Neural crest cell (in vitro differentiated cells): ENCODE measurements around the gene PITPNM2. TPM values are rescaled to one million over a fixed set of nuclear protein-coding genes. Genes with fewer than 3 reads are reported as not detected.

ENCODE experiments used
- DNase-seq: peaks from one replicate; pipeline ENCODE4 v3.0.0; 2021; ENCODE audit warnings: low read depth, mixed read lengths, low spot score
- H3K27ac Mint-ChIP-seq: one replicate; pipeline ENCODE4 v1.8.0; 2021; ENCODE audit warnings: mild to moderate bottlenecking, mixed read lengths; ENCODE audit not compliant: unreplicated experiment
- H3K27me3 Mint-ChIP-seq: 2 replicates; pipeline ENCODE4 v1.8.0; 2021; ENCODE audit warnings: low read depth, mild to moderate bottlenecking, mixed read lengths
- H3K36me3 Mint-ChIP-seq: 2 replicates; pipeline ENCODE4 v1.8.0; 2021; ENCODE audit warnings: low read depth, mild to moderate bottlenecking, mixed read lengths
- H3K4me1 Mint-ChIP-seq: 2 replicates; pipeline ENCODE4 v1.8.0; 2021; ENCODE audit warnings: mixed read lengths
- H3K4me3 Mint-ChIP-seq: one replicate; pipeline ENCODE4 v1.8.0; 2021; ENCODE audit warnings: mild to moderate bottlenecking, mixed read lengths
- H3K9me3 Mint-ChIP-seq: 2 replicates; pipeline ENCODE4 v1.8.0; 2021; ENCODE audit warnings: mixed read lengths
- total RNA-seq: library from RNA; stranded (reverse); gene quantifications from 2 replicates; pipeline ENCODE4 v1.2.1, GENCODE V29; 2021
- TF ChIP-seq, protein P1 (sequence below): fragments of 200-600 bp; sonication (generic); conservative IDR thresholded peaks from 2 replicates; pipeline ENCODE4 v1.5.0; 2021; ENCODE audit warnings: antibody characterized with exemption, mild to moderate bottlenecking

The PITPNM2 gene
- total RNA-seq, 1 donor from 2014 or later: 9.5 TPM

DNA sequence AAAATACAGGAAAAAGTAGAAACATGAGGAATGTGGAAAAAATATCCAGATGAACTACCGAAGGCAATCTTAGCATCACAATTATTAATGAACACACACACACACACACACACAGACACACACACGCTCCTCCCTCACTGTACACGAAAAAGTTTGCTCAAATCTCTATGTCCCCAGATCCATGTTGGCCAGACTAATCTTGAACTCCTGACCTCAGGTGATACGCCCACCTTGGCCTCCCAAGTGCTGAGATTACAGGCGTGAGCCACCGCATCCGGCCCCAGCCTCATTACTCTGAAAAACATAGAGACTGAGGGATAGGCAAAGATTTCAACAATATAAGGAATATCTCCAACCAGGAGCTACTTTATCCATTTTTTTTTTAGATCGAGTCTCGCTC, 17.2 kb downstream of the PITPNM2 start:
- DNase-seq: no peak
- H3K9me3 Mint-ChIP-seq: peaks cover 2% of the 10 kb centered on the region
- peaks cover 9% of the 10 kb centered on the region for H3K4me1 Mint-ChIP-seq
- no peaks in the 10 kb centered on the region for H3K27me3 Mint-ChIP-seq
- peaks cover 2% of the 10 kb centered on the region for H3K36me3 Mint-ChIP-seq
- H3K27ac Mint-ChIP-seq: no peak overlapping the region
- TF ChIP-seq, protein P1, sequence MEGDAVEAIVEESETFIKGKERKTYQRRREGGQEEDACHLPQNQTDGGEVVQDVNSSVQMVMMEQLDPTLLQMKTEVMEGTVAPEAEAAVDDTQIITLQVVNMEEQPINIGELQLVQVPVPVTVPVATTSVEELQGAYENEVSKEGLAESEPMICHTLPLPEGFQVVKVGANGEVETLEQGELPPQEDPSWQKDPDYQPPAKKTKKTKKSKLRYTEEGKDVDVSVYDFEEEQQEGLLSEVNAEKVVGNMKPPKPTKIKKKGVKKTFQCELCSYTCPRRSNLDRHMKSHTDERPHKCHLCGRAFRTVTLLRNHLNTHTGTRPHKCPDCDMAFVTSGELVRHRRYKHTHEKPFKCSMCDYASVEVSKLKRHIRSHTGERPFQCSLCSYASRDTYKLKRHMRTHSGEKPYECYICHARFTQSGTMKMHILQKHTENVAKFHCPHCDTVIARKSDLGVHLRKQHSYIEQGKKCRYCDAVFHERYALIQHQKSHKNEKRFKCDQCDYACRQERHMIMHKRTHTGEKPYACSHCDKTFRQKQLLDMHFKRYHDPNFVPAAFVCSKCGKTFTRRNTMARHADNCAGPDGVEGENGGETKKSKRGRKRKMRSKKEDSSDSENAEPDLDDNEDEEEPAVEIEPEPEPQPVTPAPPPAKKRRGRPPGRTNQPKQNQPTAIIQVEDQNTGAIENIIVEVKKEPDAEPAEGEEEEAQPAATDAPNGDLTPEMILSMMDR: no peak
- H3K4me3 Mint-ChIP-seq: no peak overlapping the region

DNA sequence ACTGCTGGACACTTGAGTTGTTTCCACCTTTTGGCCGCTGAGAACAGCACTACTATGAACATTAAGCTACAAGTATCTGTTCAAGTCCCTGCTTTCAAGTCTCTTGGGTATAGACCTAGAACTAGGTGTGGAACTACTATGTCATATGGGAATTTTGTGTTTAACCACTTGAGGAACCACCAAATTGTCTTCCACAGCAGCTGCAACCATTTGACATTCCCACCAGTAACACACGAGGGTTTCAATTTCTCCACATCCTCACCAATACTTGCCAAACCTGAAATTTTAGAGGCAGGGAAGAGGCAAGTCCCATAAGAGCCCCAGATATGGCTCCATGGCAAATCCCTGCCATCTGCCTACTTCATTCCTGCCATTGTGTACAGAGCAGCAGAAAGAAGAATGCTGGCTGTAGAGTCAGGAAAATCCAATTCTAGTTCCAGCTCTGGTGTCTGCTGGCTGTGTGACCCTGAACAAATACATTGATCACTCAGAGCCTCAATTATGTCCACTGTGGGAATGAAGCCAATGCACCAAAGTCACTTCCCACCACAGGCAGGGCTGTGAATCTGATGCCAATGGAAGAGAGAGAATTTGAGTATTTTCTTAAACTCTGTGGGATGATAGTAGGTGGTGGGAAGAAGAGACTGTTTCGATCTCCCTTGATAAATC, 17.8 kb downstream of the PITPNM2 start:
- TF ChIP-seq, protein P1: no peak
- H3K27me3 Mint-ChIP-seq: no peaks in the 10 kb centered on the region
- H3K9me3 Mint-ChIP-seq: peaks cover 2% of the 10 kb centered on the region
- no peak for DNase-seq
- H3K4me3 Mint-ChIP-seq: no peak overlapping the region
- peaks cover 2% of the 10 kb centered on the region for H3K36me3 Mint-ChIP-seq
- H3K27ac Mint-ChIP-seq: no peak overlapping the region
- peaks cover 9% of the 10 kb centered on the region for H3K4me1 Mint-ChIP-seq

DNA sequence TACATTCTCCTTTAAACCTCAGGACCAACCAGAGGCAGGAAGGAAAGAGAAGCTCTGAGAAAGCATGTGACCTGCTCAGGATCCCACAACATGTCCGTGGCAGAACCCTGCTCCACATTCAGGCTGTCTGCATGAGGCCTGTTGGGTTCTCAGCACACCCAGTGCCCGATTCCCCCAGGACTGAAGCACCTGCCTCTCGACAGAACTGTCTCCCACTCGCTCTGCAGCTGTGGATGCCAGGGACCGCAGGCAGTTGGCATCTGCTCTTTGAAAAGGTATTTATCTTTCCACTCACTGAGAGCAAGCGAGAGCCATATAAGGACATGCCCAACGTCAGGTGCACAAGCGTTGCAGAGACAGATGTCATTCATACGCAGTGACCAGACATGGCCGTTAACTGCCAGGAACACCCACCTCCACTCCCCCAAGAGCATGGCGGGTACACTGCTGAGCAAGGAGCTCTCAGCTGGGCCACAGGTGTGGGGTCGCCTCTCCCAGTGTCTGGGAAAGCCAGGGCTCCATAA, 18.9 kb downstream of the PITPNM2 start:
- no peak for DNase-seq
- Mint-ChIP-seq H3K27ac (no peak overlapping the region), H3K4me1 (peaks cover 13% of the 10 kb centered on the region), H3K9me3 (peaks cover 2% of the 10 kb centered on the region), H3K4me3 (no peak overlapping the region), H3K27me3 (no peaks in the 10 kb centered on the region), H3K36me3 (peaks cover 2% of the 10 kb centered on the region)
- TF ChIP-seq, protein P1: no peak

DNA sequence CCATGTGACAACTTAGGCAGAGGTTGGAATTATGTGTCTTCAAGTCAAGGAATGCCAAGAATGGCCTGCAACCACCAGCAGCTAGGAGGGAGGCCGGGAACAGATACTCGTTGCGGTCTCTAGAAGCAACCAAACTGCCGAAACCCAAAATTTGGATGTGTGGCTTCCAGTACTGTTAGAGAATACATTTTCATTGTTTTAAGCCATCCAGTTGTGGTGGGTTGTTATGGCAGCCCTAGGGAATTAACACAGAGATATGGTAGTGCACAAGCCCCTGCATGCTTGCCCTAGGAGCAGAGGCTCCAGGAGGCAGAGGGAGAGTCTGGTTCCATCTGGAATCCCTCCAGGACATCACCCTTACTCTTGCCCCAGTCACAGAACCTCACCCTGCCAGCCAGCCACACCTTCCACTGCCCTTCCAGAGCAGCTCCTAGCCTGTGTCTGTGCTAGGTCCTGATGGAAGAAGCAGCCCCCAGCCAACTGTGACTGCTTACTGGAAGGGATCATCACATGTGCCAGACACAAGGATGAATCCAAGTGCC, 19.5 kb downstream of the PITPNM2 start:
- peaks cover 2% of the 10 kb centered on the region for H3K36me3 Mint-ChIP-seq
- peaks cover 19% of the 10 kb centered on the region for H3K4me1 Mint-ChIP-seq
- TF ChIP-seq, protein P1: no peak
- DNase-seq: no peak
- peaks cover 2% of the 10 kb centered on the region for H3K9me3 Mint-ChIP-seq
- no peak overlapping the region for H3K4me3 Mint-ChIP-seq
- no peak overlapping the region for H3K27ac Mint-ChIP-seq
- H3K27me3 Mint-ChIP-seq: no peaks in the 10 kb centered on the region

DNA sequence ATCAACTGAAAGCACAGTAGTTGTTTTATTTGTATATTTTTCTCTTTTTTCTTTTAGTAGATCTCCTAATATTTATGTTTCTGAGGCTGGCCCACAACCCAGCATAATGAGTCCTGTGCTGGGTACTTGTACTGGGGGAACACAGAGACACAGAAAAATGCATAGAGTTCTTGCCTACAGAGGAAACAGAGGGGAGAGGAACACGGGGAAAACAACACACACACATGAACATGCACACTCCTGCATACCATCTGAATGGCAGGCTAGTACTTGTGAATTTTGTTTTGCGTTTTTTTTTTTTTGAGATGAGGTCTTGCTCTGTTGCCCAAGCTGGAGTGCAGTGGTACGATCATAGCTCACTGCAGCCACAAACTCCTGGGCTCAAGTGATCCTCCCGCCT, 21.3 kb downstream of the PITPNM2 start:
- TF ChIP-seq, protein P1: no peak

More for the DNA sequence above, 21.3 kb downstream of the PITPNM2 start:
- H3K27me3 Mint-ChIP-seq: no peaks in the 10 kb centered on the region
- no peaks in the 10 kb centered on the region for H3K36me3 Mint-ChIP-seq
- no peak overlapping the region for H3K4me3 Mint-ChIP-seq
- H3K4me1 Mint-ChIP-seq: peaks cover 23% of the 10 kb centered on the region
- H3K27ac Mint-ChIP-seq: peak overlapping the region; percentile 64
- no peaks in the 10 kb centered on the region for H3K9me3 Mint-ChIP-seq
- DNase-seq: no peak
